Measurements from ENCODE around the gene AFG3L2.

Gene AFG3L2

DNA sequence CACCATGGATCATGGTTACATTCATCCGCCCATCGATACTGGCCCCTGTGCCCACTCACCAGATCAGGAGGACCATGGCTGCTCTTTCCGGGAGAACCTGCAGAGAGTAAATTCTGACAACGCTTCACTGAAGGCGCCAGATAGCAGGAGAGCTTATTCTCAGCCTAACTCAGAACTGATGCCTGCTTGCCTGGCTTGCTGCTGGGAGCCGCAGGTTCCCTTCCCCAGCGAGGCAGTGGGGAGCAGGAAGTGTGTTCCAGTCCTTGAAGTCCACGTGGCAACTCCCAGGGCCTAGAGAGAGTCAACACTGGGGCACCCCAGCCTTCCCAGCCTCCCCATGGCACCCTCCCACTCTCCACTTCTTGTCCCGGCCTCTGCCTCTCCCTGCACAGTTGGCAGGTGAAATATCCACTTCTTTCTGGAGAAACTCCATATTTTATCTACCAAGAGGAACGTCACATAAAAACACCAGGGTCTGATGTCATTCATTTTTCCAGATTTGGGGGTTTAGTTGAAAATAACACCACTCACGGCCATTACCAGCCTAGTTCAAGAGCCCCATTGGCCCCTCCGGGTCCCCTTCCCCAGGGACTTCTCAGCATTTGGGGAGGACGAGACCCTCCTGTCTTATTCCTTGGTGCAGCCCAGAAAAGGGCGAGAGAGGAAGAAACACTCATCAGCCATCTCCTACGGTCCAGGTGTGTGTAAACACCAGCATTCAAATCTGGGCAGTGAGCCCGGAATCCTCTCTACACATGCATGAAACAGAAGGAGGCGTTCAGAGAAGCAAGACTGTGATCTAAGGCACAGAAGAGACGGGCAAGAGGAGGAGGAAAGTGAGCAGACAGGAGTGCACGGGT, 72.4 kb downstream of the AFG3L2 start:
- no peak for DNase-seq (ENCODE audit: low read depth)

DNA sequence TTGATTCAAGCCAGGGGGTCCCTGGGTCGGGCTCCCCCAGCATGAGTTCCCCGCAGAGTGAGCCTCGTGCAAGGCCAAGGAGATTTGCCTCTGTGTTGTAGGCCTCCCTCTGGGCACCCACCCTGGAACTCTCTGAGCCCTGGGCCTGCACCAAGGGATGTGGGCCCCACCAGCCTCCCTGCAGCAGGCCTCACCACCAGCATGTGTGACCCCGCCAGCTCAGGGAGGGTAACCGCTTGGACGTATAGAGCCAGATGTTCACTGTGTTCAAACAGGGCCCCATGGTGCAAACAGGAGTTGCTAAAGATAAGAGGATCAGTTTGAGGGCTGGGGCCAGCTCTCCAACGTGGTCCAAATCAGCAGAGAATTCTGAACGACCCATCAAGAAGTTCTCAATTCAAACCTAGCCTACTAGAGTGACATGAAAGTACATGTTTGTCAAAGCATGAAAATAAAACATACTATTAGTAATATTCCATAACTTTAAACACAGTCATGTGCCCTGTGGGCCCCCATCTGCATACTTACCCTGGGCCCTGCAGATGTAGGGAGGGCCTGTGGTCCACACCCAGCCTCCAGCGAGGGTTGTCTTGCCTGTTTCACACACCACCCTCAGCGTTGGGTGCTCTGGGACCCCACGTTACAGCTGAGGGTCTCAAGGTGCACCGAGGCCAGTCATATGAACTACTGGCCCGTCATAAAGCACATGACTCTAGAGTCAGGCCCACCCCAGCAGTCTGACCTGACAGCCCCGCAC, 74.5 kb downstream of the AFG3L2 start:
- DNase-seq (ENCODE audit: low read depth), result no peak

DNA sequence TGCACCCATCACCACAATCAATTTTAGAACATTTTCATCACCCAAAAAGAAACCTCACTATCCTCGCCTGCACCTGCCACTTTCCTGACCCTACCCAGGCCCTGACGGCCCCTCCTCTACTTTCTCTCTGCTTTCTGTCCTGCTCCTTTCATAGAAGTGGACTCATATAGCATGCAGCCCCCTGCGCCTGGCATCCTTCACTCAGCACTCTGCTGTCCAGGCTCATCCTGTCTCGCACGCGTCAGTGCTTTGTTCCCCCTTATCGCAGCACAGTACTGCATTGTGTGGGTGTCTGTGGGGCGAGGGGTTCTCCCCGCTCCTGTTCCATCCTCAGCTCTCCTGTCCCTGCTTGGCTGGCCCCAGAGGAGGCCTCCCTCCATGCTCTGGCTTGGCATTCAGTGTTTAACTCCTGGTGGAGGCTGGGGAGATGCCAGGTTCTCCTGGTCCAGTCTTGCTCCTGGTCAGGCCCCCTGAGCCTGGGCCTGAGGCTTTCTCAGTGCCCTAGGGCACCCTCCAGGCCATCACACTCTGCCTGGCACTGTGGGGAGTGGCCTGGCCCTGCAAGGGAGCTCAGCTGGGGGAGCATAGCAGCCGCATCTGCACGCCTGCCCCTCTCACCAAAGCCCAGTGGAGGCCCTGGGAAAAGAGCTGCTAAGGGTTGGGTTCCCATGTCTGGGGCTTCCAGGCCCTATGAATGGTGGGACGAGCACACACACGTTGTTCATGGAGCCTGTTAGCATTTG, 75.6 kb downstream of the AFG3L2 start:
- no peak for DNase-seq (ENCODE audit: low read depth)

DNA sequence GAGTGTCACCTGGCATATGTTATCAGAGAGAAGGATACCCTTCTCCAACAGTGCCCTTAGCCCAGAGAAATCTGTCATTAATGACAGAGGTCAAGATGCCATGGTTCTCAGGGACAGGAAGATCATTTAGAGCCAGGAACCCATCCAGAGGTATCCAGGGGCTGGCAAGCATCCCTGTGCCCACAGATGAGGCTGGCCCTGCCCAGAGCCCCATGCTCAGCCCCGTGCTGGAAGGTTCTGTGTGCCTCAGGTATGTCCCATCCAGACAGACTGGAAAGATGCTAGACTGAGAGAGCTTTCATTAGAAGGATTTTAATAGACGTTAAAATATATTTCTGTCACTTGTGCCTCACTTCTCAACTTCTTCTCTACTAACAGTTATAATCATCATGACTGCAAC, 77.2 kb downstream of the AFG3L2 start:
- no peak for DNase-seq (ENCODE audit: low read depth)

DNA sequence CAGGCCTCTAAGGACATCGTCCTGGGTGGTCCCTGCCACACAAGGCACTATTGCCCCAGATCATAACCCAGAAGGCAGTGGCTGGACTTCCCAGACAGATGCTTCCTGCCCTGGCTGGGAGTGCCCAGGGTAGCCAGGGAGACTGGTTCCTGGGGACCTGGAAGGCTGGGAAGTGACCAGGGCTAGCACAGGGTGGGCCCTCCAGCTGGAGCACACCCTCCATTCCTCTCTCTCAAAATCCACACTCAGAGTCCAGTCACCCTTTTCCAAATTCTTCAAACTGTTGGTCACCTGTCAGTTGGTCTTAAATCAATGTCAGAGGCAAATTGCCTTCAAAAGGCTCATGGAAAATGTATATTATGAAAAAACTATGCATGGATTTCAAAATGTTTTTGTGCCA, 80.6 kb downstream of the AFG3L2 start:
- DNase-seq (ENCODE audit: low read depth), result peak; percentile 48

DNA sequence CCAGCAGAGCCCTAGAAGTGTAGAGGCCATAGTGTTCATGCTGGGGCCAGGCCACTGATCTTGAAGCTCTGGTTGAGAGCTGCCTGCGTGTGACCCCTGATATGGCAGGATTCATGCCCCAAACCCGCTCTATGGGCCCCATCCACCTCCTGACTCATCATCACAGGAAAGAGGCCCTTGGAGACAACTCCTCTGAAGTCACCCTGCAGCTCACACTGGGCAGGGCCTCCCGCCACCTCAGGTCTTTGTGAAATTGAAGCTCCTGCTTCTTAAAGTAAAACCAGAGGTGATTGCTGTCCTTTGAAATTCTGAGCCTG, 81.0 kb downstream of the AFG3L2 start:
- no peak for DNase-seq (ENCODE audit: low read depth)

DNA sequence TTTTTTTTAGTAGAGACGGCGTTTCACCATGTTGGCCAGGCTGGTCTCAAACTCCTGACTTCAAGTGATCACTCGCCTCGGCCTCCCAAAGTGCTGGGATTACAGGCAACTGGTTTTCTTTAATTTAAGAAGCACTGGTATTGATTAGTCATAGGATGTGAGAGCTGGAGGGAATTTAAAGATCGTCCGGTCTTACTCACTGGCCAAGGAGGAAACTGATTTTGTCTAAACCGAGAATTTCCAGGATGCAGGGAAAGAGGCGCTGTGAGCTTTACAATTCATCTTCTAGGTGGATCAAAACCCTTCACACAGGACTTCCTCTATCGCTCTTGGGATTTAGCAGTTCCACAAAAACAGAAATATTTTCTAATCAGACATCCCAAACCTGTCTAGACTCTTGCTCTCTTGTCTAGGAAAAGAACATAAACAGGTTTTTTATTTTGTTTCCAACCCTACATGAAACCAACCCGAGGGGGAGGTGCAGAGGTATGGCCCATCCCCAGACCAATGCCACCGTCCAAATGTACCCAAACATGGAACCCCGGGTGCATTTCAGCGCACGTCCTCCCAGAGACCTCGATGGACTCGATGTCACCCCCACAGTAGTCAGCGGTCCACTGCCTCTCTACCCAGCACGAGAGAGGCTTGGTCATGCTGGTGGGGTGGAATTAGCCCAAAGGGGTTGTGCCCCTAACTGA, 81.5 kb downstream of the AFG3L2 start:
- DNase-seq (ENCODE audit: low read depth), result peak; percentile 61

DNA sequence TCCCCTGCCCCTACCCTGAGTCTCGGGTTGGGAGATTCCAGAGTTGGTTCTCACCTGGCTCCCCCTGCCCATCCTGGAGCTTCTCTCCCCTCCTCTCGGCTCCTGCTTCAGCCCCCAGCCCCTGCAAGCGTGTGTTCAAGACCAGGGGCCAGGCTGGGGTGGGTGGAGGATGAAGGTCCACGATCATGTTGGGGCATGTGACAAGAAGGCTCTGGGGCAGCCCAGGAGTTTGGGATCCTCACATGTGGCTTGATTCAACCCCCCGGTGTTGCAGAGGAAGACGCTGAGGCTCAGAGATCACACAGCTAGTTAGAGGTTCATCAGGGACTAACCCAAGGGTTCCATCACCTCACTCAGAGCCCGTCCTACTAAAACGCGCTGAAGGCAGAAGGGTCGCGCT, 83.2 kb downstream of the AFG3L2 start:
- DNase-seq (ENCODE audit: low read depth), result no peak

DNA sequence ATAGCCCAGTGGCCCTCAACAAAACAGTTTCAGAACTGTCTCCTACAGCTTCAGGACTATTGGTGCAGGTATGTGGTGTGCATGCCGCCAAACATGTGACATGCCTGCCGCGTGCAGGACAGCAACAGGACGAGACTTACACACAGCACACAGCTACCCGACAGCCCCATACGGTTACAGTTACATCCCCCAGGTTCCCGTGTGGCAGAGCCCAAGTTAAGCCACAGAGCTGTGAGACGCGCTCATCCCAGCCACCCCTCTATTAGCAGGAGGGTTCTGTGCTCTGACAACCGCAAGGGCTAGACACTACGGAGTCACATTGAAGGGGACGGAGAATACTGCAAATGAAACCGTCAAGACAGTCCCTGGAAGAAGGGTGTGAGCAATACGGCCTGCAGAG, 85.3 kb downstream of the AFG3L2 start:
- no peak for DNase-seq (ENCODE audit: low read depth)

DNA sequence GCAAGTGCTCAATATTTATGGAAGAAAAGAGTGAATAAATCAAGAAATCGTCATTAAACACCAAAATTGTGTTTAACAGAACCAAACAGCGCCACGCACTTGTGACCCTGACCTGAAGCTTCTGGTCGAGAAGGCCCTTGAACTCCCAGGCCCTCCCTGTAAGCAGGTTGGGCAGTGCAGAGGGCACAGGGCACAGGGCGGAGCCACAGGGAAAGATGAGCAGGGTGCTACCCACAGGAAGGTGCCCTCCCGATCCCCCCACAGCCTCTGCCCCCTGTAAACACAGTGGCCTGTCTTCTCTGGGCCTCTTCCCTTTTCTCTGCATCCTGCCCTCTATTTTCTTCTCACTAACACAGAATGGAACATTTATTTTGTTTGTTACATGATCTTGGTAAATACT, 85.9 kb downstream of the AFG3L2 start:
- no peak for DNase-seq (ENCODE audit: low read depth)

DNA sequence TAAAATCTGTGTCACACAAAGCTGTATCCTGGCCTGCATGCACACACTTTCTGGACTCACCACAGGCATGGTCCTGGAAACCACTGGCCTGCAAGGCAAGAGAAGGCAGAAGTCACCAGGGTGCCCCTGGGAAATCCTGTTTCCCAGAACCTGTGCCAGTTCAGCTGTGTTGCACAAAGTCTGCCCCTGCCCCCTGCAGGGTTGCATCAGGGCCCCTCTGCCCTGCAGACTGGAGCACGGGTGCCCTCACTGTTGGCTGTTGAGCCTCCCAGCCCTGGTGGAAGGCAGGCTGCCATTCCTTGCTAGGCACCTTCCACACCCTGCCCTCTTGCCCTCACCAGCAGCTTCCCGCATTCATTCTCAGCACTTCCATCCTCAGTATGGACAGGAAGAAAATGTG, 86.9 kb downstream of the AFG3L2 start:
- no peak for DNase-seq (ENCODE audit: low read depth)

DNA sequence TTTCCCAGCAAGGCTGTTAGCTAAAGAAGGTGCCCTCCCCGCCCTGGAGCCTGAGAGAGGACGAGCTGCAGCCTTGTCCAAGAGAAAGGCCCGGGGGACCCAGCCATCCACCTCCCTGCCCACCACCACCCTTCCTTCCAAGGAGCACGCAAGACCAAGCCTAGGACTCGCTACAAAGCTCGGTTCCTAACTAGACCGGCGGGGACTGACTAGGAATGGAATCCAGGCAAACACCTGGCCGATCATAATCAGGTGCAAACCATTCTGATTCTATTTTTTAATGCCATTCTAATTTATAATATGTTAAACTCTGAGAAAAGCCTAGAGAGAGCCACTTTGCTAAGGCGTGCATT, 88.6 kb downstream of the AFG3L2 start:
- no peak for DNase-seq (ENCODE audit: low read depth)

DNA sequence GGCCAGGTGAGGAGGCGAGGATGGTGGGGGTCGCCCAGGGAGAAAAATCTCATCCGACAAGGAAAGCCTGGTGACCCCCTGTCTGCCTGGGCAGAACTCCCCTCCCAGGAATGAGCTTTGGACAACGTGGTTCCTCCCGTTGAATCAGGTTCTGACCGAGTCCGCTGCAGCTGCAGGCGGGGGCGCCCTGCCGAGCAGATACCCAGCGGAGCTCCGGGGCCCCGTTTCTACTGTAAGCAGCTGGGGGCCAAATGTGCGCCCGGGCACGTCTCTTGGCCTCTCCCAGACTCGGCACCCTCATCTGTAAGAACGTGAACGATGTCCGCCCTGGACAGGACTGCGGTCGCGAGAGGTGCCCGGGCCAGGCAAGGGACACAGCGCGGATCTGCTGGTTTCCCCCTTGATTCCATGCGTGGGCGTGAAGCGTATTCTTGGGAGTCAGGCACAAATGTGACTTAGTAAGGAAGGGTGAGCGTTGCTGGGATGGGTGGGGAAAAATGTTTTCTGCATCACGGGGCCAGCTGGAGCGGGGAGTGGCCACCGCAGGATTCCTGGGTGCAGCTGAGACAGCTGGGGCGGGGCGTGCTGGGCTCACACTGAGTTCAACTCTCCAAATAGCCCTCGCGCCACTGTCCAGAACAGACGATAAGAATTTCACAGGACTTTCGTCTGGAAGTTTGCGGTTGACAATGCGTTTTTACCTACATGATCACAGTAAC, 89.2 kb downstream of the AFG3L2 start:
- peak; percentile 96 for DNase-seq (ENCODE audit: low read depth)

DNA sequence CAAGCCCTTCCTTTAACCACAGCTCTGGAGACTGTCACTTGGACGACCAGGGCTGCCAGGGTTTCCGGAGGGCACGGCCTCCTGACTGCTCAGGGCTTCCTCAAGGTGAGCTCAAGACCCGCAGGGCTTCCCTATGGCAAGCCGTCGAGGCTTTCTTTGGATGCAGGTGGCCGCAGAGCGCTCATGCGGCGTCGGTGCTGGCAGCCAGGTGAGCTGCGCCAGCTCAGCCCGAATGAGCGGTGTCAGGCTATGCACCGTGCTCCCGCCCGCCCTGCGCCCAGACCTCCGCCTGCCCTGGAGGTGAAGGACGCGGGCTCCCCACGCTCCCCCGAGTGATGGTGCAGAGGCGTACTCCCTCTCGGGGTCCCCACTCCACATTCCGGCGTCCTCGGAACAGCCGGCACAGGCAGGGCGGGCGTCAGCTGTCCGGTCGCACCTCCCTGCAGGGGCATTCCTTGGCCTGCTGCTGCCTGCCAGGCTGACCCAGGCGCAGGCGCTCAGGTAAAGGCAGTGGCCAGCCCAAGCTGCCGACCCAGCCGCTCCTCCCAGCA, 89.8 kb downstream of the AFG3L2 start:
- no peak for DNase-seq (ENCODE audit: low read depth)

DNA sequence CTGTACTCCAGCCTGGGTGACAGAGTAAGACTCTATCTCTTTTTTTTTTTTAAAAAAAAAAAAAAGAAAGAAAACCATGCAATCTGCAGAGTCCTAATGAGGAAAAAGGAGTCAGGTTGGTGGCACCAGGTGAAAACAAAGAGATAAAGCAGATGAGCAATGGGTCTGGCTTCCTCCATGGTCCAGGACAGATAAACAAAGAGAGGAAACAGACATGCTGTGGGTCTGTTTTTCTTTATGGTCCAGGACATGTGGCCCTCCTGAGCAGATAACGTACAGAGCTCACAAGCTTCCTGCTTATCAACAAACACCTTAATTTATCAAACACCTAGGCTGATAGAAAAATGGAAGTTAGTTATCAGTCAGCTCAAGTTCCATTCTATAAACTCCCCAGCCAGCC, 93.4 kb downstream of the AFG3L2 start:
- no peak for DNase-seq (ENCODE audit: low read depth)

DNA sequence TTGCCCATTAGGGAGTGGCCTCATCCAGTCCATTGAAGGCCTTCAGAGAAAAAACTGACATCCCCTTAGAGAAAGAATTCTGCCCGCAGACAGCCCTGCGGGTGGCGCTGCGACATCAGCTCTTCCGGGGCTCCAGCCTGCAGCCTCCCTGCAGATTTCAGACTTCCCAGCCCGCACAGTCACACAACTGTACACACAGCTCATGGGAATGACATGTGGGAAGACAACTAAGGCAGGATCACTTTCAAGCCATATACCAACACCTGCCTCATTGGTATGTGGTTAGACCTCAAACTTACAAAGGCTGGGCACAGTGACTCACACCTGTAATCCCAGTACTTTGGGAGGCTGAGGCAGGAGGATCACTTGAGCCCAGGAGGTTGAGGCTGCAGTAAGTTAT, 93.8 kb downstream of the AFG3L2 start:
- peak; percentile 59 for DNase-seq (ENCODE audit: low read depth)

DNA sequence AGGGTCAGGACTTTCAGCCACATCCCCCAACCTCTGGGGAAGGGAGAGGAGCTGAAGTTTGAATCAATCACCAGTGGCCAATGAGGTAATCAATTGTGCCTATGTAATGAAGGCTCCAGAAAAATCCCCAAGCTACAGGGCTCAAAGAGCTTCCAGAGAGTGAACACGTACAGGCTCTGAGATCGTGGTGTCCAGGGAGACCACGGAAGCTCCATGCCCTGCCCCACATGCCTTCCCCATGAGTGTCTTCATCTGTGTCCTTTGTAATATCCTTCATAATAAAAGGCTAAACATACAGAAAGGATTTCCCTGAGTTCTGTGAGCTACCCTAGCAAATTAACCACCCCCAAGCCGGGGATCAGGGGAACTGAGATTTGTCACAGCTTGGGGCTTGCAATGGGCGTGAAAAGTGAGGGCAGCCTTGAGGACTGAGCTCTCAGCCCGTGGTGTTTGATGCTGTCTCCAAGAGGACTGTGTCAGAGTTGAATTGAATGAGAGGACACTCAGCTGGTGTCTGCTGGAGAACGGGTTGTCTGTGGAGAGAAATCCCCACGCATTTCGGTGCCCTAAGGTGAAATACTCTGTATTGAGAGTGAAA, 94.5 kb downstream of the AFG3L2 start:
- DNase-seq (ENCODE audit: low read depth), result peak; percentile 97

DNA sequence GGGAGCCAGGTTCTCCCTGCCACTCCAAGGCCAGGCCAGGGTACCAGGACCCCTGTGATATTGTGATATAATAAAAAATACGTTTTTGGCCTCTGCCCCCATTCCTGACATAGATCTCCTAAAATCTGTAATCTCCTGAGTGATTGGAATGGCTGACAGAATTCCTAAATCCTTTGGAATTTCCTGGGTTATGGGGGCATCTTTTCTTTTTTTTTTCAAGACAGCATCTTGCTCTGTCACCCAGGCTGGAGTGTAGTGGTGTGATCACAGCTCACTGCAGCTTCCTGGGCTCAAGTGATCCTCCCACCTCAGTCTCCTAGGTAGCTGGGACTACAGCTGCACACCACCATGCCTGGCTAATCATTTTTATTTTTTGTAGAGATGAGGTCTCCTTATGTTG, 95.2 kb downstream of the AFG3L2 start:
- peak; percentile 78 for DNase-seq (ENCODE audit: low read depth)

DNA sequence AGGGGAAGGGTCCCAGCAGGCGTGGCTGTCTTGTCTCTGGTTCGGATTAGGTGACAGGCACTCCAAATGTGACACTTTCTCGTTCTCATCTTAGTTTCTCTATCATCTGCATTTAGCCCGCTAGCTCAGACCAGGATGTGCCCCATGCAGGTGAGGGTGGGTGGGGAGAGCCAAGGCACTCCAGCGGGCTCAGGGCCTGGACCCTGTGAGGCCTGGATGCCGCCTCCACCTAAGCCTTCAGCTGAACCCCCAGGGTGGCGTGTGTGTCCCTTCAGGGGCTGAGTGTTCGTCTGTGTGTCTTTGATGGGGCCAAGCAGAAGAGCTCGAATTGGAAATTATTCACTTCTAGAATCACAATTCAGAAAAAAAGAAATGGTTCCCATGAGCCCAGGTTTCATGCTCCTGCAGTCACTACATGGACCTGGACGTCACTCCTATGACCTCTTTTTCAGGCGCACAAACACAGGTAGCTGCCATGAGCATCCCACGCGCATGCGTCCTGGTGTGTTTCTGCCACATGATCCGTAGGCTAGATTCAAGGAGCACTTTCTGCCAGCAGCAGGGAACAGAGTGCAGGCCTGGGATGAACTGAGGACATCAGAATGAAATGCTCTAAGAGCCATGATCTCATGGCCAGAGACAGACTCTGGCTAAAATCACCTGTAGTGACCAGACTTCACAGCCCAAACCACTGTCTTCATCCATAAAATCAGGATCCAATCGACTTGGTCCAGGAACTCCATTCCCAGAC, 97.1 kb downstream of the AFG3L2 start:
- no peak for DNase-seq (ENCODE audit: low read depth)
